GM19468 (cell line): ENCODE data around the gene CHORDC1.
"Not testable (repeated sequence)": the region's sequence is repeated elsewhere in the genome, so short reads cannot be mapped to it uniquely, and the experiment has no call there.

Experiments used
- ATAC-seq: cut with Tn5 transposase; IDR thresholded peaks from one replicate; pipeline ENCODE4 v1.9.1; 2021; ENCODE audit warnings: mild to moderate bottlenecking, moderate library complexity, moderate number of reproducible peaks; ENCODE audit not compliant: unreplicated experiment; ENCODE audit errors: extremely low read depth

CHORDC1 gene

DNA sequence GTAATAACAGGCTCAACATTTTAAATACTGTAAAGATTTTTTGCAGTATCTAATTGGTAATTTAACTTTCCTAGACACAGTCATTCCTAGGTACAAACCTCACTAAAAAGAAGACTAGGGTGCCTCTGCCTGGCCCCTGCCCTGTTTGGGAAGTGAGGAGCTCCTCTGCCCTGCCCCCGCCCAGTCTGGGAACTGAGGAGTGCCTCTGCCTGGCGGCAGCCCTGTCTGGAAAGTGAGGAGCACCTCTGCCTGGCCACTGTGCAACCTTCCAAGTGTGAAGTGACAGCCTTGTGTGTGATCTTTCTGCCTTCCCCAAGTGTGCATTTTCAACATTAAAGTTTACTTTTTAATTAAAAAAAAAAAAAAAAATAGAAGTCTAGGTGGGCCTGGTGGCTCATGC is 4.2 kb downstream of the CHORDC1 start:
- no peak for ATAC-seq

DNA sequence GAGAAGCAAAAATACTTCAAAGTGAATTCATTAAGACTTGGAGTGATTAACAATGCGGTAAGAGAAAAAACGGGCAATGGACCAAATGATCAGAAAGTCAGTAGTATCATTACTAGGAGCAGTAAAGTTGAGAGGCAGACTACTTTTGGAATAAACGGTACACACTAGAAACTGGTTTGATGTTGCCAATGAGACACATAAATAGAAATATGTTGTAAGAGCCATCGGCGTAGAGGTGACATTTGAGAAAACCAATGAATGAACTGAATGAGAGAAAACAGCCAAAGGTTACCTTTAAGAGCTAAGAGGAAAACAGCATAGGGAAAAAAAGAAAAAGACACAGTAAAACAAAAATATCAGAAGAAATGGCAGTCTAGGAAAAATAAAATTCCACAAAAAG is 6.2 kb downstream of the CHORDC1 start:
- no peak for ATAC-seq

DNA sequence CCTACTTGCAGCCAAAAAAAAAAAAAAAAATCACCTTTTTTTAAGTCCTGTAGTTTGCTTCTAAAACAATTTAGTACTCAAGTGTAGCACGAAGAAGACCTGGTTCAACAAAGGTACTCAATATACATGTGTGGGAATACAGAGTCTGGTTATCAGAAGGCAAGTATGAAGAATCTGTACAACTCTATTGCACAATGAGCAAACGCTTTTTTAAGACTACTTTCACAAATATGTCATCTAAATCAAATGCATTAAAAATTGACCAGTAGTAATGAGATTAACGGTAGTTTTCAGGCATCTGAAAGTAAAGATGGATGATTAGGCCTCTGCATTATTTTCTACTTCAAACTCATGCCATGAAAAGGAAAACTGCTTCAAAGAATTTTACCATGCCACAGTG is 9.5 kb downstream of the CHORDC1 start:
- ATAC-seq = no peak

DNA sequence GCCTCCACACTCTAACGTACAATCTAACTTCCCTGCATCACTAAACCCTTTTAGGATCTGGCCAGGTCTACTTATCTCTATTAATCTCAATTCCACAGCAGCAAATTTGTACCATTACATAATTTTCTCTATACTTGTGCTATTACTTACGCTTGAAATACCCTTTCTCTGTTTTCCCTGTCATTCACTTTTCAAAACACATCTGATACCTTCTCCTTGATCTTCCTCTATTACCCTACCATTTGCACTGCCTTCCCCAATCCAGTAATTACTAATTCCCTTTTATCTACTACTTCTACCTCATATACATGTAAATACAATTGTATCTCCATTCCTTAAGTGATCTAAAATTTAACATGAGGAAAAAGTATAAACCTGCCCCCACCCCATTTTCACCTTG is 14.0 kb downstream of the CHORDC1 start:
- ATAC-seq = no peak

DNA sequence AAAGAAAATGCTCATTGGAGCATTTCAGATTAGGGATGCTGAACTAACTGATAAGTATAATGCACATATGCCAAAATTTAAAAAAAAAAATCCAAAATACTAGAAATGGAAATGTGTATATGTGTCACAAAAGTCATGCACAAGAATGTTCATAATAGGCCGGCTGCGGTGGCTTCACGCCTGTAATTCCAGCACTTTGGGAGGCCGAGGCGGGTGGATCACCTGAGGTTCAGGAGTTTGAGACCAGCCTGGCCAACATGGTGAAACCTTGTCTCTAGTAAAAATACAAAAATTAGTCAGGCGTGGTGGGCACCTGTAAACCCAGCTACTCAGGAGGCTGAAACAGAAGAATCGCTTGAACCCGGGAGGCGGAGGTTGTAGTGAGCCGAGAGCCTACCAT is 14.9 kb downstream of the CHORDC1 start:
- ATAC-seq = not testable (repeated sequence)

DNA sequence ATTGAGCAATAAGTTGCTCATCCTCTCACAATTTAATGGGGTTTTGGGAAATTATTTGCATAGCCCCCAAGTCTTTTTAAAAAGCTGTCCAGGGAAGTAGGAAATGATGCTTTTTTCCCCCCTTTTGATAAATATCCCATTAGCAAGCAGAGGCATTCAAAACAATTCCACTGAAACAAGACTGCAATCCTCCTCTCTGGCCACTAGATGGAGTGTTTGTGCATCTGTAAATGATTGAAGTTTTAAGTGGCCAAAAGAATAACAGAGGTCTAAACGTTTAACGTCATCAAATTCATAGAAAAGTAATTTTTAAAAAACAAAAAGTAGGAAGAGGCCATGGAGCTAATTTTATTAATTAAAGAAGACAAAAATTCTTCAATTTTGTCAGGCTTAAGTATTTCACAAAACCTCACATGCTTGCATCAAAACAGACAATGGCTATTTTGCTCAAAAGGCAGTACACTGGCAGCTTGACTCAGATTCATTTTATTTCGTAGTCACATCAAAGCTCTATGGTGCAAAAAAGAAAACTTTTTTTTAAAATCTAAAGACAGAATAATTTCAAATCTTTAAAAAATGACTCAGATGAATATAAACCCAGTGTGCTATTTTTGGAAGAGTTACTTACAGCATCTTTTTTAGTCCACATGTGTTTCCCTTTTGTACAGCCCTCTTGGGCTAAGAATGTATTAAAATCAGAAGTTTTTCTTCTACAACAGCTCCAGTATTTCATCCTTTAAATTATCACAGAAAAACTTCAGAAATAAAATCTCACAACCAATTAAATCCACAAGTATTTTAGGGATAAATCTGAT is 17.8 kb downstream of the CHORDC1 start:
- peak; percentile 59 for ATAC-seq

DNA sequence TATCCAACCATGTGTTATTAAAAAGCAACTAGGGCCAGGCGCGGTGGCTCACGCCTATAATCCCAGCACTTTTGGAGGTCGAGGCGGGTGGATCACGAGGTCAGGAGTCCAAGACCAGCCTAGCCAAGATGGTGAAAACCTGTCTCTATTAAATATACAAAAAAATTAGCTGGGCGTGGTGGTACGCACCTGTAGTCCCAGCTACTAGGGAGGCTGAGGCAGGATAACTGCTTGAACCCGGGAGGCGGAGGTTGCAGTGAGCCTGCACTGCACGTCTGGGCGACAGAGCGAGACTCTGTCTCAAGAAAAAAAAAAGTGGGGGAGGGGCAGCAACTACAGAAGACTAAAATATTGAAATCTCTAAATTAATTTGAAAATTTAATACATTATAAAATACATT is 18.4 kb downstream of the CHORDC1 start:
- no peak for ATAC-seq

DNA sequence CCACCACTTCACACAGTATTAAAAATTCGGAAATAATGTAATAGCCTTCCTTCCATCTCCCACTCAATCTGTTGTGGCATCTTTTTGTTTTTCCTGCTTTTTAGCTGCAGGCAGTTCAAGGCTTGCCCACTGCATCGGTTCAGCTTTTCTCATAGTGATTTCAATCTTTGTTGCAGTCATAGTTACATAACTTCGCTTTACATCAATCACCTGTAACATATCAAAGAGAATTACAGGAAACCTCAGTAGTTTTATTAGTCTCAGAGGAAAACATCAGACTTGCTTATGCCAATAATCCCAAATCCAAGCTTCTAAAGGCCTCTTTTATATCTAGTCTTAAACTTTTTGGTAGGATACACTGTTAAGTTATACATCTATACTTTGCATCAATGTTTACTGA is 20.5 kb downstream of the CHORDC1 start:
- no peak for ATAC-seq

DNA sequence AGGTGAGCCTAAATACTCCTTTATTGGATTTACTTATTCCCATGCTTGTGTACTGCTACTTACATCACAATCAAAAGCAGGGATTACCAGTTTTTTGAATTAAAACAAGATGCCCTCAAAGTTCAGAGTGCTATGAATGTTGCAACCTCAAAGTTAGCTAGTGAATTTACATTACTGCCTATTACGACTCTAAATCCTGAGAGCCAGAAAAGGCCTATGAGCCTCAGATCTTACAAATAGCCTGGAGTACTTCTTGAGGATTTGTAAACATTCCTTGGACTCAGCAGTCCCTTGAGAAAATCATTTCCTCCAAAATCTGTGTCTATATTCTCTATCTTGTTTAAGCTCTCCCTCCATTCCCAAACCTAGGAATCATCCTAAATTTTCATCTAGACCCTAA is 25.5 kb downstream of the CHORDC1 start:
- no peak for ATAC-seq

DNA sequence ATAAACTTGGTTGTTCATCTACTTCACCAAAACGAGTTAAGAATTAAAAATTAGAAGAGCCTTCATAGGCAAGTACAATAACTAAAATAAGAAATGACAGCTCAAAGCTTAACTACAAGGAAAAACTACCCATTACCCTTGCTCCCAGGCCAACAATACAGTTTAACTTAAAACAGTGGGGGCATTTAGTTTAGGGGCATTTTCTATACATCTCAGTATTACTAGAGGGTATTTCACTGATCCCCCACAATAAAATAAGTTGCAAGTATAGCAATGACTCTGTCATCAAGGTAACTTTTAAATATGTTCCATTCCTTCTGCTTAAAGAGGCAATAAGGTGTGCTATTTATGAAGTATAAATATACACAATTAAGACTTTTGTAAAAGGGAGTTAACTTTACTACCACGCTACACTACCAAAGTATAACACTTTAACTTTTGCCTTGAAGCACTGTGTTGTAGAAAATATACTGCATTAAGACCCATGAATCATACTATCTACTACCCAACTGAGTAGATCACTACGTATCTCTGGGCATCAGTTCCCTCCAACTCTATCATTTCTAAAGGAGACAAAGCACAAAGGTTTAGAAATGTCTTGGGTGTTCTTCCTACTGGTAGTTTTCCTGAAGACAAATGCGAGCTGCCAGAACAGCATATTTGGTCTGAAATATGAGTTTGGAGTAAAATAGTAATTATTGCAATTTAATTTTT is 29.8 kb downstream of the CHORDC1 start:
- ATAC-seq = no peak

DNA sequence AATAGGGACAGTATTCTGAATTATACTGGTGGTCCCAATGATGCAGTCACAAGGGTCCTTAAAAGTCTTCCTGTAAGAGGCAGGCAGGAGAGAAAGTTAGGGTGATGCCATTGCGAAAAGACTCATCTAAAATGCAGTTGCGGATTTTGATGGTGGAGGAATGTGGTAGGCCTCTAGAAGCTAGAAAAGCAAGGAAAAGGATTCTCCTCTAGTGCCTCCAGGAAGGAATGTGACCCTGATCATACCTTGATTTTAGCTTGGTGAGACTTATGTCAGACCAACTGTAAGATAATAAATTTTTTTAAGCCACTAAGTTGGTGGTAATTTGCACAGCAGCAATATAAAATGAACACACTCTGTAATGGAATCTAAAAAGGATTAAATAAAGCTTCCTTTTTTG is 33.8 kb downstream of the CHORDC1 start:
- ATAC-seq = no peak

DNA sequence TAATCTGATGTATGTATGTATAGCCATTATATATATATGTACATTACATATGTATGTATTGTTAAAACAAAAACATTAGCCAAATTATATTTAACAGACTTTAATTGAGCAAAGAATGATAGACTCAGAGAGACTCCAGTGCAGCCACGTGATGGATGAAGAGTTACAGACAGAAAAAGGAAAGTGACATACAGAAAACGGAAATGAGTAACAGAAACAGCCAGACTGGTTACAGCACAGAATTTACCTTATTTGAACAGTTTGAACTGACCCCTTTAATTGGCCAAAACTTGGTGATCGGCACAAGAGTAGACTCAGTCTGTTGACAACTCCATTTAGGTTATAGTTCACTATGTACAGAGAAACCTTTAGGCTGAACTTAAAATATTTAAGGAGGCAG is 35.0 kb downstream of the CHORDC1 start:
- ATAC-seq = no peak

DNA sequence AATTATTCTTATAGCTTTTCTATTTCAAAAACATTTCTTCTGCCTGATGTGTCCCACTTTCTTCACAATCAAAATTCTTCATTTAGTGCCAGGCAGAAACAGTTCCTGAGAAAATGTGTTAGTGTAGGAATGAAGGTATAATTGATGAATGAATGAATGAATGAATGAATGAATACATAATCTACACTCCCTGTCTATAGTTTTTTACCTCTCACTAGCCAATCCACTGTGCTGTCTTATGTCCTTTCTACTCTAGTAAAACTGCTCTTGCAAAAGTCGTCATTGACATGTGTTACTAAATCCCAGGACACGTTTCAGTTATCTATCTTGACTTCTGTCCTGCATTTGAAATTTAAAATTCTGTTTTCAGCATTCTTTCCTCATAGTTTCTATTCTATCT is 42.9 kb downstream of the CHORDC1 start:
- ATAC-seq = no peak

DNA sequence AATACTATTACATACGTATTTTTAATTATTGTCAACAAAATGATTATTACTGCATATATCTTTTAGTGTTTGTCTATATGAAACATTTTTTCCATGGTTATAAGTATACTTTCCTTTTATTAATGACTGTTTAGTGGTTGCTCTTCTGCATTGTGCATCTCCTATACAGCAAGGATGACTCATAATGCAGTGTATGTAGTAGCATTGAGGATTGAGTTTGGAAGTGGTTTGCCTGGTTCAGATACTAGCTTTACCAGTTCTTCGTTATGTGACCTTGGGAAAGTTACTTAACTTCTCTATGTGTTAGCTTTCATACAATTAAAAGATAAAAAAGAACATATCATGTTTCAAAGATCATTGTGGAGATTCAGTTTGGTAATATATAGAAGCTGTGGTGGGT is 44.1 kb downstream of the CHORDC1 start:
- ATAC-seq = no peak

DNA sequence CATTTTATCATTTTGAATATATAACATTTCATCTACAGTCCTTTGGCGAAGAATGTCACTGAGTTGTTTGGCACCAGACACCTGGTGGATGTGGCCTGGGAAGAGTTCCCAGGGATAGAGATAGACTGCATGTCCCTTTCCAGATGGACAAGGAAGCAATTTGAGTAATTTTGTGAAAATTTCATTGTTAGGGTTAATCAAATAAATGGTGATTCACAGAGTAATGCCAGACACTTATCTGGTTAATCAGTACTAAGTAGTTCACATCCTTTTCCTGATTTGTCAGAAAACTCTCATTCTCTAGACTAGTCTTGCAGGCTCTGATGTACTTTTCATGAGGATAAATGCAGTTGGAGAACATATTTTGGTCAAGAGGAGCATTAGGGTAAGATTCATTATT is 46.8 kb downstream of the CHORDC1 start:
- ATAC-seq = no peak

DNA sequence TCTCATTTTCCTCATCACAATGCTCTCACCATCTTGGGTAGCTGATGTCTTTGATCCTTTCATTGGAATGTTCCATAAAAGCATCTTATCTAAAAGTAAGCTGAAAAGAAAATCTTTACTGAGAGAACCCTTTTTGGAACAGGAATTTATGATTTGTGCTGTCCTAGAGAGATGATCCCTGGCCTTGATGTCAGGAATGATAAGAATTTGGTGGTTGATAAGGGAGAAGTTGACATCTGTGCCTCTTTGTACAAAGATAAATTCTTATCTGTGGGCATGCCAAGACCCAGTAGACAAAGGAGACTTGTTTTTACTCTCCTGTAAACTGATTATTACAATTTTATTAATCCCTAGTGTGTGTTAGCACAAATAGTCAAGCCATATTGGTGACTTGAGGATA is 51.5 kb downstream of the CHORDC1 start:
- ATAC-seq = no peak

DNA sequence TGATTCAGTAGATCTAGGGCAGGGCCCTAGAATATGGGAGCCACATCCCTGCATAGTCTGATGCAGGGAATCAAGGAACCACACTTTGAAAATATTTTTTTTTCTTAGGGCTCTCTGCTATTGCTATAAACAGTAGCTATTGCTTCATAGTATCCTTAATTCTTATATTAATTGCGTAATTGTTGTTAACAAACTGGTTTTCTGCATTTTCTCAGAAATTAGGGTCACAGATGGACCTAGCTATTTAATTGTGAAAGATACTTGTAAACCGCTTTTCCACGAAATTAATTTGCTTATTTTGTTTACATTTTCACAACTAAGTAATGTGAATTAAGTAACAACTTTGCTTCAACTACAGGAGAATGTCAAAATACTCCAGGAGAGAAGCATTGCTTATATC is 54.3 kb downstream of the CHORDC1 start:
- no peak for ATAC-seq

DNA sequence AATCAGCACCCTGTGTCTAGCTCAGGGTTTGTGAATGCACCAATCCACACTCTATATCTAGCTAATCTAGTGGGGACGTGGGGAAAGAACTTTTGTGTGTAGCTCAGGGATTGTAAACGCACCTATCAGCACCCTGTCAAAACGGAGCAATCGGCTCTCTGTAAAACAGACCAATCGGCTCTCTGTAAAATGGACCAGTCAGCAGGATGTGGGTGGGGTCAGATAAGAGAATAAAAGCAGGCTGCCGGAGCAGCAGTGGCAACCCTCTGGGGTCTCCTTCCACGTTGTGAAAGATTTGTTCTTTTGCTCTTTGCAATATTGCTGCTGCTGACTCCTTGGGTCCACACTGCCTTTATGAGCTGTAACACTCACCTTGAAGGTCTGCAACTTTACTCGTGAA is 55.1 kb downstream of the CHORDC1 start:
- ATAC-seq = not testable (repeated sequence)

DNA sequence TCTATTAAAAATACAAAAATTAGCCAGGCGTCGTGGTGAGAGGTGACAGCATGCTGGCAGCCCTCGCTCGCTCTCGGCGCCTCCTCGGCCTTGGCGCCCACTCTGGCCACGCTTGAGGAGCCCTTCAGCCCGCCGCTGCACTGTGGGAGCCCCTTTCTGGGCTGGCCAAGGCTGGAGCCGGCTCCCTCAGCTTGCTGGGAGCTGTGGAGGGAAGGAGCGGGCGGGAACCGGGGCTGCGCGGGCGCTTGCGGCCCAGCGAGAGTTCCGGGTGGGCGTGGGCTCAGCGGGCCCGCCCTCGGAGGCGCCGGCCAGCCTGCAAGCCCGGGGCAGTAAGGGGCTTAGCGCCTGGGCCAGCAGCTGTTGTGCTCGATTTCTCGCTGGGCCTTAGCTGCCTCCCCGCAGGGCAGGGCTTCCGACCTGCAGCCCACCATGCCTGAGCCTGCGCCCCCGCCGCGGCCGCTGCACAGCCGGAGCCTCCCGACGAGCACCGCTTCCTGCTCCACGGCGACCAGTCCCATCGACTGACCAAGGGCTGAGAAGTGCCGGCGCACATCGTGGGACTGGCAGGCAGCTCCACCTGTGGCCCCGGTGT is 55.8 kb downstream of the CHORDC1 start:
- ATAC-seq = not testable (repeated sequence)
